Naive thymus-derived CD4-positive, alpha-beta T cell (primary cell): ENCODE results near the gene SETD1B. TPM values are rescaled to one million over a fixed set of nuclear protein-coding genes. Genes with fewer than 3 reads are reported as not detected.

ENCODE experiments used
- ATAC-seq: fragments of 150-1000 bp; cut with Tn5 transposase; 2 replicates; pipeline ENCODE4 v1.10.0; 2021; ENCODE audit warnings: mild to moderate bottlenecking, moderate library complexity
- CTCF ChIA-PET: fragments of 350-600 bp; sonication (Branson Sonifier 250); formaldehyde crosslinking; loops from one replicate; lab custom pipeline; 2021; ENCODE audit warnings: antibody characterized with exemption; lab: Charles Lee
- POLR2A ChIA-PET: fragments of 350-600 bp; sonication (Branson Sonifier 250); formaldehyde crosslinking; loops from one replicate; lab custom pipeline; 2021; ENCODE audit warnings: antibody characterized with exemption, inconsistent platforms; lab: Charles Lee
- DNase-seq, 9 donors: peaks; one replicate each; pipeline versions ENCODE4 v3.0.0 to v3.0.0-alpha.2; 2020 to 2022; ENCODE audit warnings: mixed read lengths in 1 of 9
- H3K27ac ChIP-seq: one replicate; pipeline ENCODE4 v1.7.0; 2013; ENCODE audit warnings: mild to moderate bottlenecking, low read depth, low read length, moderate library complexity
- H3K27me3 ChIP-seq, 2 donors: one replicate each; pipeline ENCODE4 v1.7.0; 2013; ENCODE audit warnings: low read length in 2 of 2, mild to moderate bottlenecking in 2 of 2, moderate library complexity in 2 of 2; ENCODE audit not compliant: control insufficient read depth in 2 of 2, insufficient read depth in 2 of 2
- H3K36me3 ChIP-seq, 3 experiments: 1 replicate in 2 of 3; 2 replicates in 1 of 3; pipeline ENCODE4 v1.7.0; 2013; ENCODE audit warnings: low read length in 3 of 3, mild to moderate bottlenecking in 3 of 3, moderate library complexity in 1 of 3; ENCODE audit not compliant: insufficient read depth in 3 of 3, control insufficient read depth in 2 of 3
- H3K4me1 ChIP-seq, 2 donors: one replicate each; pipeline ENCODE4 v1.7.0; 2013; ENCODE audit warnings: low read length in 2 of 2, mild to moderate bottlenecking in 2 of 2, moderate library complexity in 1 of 2; ENCODE audit not compliant: control insufficient read depth in 2 of 2, insufficient read depth in 2 of 2
- H3K4me3 ChIP-seq: 2 replicates; pipeline ENCODE4 v1.7.0; 2013; ENCODE audit warnings: mild to moderate bottlenecking, low read length
- H3K9me3 ChIP-seq, 3 experiments: 1 replicate in 2 of 3; 2 replicates in 1 of 3; pipeline ENCODE4 v1.7.0; 2013; ENCODE audit warnings: low read length in 3 of 3; ENCODE audit not compliant: control insufficient read depth in 2 of 3
- H3K27ac Mint-ChIP-seq, 9 donors: one replicate each; pipeline ENCODE4 v1.8.0; 2020 to 2022; ENCODE audit warnings: mixed read lengths in 9 of 9, mild to moderate bottlenecking in 8 of 9, moderate library complexity in 5 of 9, inconsistent platforms in 2 of 9
- H3K27me3 Mint-ChIP-seq, 5 donors: one replicate each; pipeline ENCODE4 v1.8.0; 2021 to 2022; ENCODE audit warnings: mixed read lengths in 5 of 5, mild to moderate bottlenecking in 1 of 5
- H3K36me3 Mint-ChIP-seq, 5 donors: one replicate each; pipeline ENCODE4 v1.8.0; 2020 to 2022; ENCODE audit warnings: mixed read lengths in 5 of 5, mild to moderate bottlenecking in 3 of 5, inconsistent platforms in 1 of 5
- H3K4me1 Mint-ChIP-seq, 7 donors: one replicate each; pipeline ENCODE4 v1.8.0; 2020 to 2022; ENCODE audit warnings: mixed read lengths in 7 of 7, mild to moderate bottlenecking in 3 of 7, inconsistent platforms in 1 of 7
- H3K4me3 Mint-ChIP-seq, 10 donors: one replicate each; pipeline ENCODE4 v1.8.0; 2020 to 2022; ENCODE audit warnings: mild to moderate bottlenecking in 10 of 10, mixed read lengths in 10 of 10, moderate library complexity in 6 of 10, inconsistent platforms in 2 of 10
- H3K9me3 Mint-ChIP-seq, 11 donors: one replicate each; pipeline ENCODE4 v1.8.0; 2020 to 2022; ENCODE audit warnings: mixed read lengths in 11 of 11, mild to moderate bottlenecking in 4 of 11, inconsistent platforms in 1 of 11, moderate library complexity in 1 of 11
- intact Hi-C, 2 donors: fragments of 100-400 bp; cut with micrococcal nuclease; formaldehyde crosslinking; loops; one replicate each; pipeline ENCODE4 v1.15.1; 2023
- polyA plus RNA-seq, 2 donors: library from polyadenylated mRNA; unstranded; fragments of 300-500 nt; fragmentation: Illumina TruSeq; gene quantifications; one replicate each; pipeline ENCODE4 v1.2.3, GENCODE V29; 2021
- total RNA-seq, 6 experiments: library from RNA in 5 of 6; stranded (reverse) in 5 of 6; gene quantifications; 1 replicate in 5 of 6; 2 replicates in 1 of 6; pipeline ENCODE4 v1.2.3 and lab custom pipeline; 2021 to 2026

SETD1B gene
- total and polyA plus RNA-seq, 7 experiments from 2014 or later, result 2.1 to 124 (median 77.7) TPM

DNA sequence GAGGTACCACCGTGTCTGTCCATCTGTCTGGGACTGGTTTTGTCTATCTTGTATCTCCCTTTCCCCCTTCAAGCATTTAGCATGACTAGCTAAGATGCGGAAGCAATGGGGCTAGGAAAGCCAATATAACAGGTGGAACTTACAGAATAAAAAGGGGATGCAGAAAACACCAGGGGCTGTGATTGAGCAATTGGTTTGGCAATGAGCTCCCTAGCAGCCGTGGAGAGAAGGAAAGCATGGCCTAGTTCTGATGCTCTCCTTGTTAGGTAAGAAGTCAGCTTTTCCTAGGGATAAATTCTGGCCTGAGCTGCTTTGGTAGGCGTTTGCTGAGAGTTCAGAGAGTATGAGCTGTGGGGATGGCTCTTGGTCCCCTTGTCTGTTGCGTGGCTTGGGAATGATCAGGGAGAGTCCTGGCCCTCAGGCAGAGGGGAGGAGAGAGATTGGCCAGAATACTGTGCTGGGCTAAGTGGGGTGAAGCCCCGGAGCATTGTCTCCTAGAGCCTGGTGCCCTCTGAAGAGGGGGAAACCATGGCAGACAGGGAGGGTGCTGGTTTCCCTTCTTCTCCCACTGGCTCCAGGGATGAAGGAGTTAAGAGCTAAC, 7.1 kb downstream of the SETD1B start:
- H3K27ac ChIP-seq, result peak overlapping the region; percentile 63
- POLR2A ChIA-PET, result interaction anchor here (0.6 to 28.5 kb wide), 15 partner anchors 9 to 1637 kb away, joined by 3 to 1941 read pairs (median 3); partner anchors contain the start of genes DIABLO, RHOF, RNF34 and SETD1B
- Mint-ChIP-seq H3K27ac (peak overlapping the region; percentile 32 to 92 (median 73)), H3K4me3 (peak overlapping the region; percentile 72 to 92 (median 82)), H3K36me3 (peaks cover 8 to 35% (median 14%) of the 10 kb centered on the region in 5 donors), H3K9me3 (peaks cover 0 to 2% (median 0%) of the 10 kb centered on the region in 11 donors), H3K4me1 (peaks cover 34 to 70% (median 46%) of the 10 kb centered on the region in 7 donors), H3K27me3 (no peaks in the 10 kb centered on the region)
- intact Hi-C loops, result loop anchor here in 1 of 2 donors (1.0 kb wide), 2 partner anchors 8 to 16 kb away; no protein-coding TSS in a partner anchor
- ATAC-seq, result no peak
- peak overlapping the region; percentile 74 for H3K4me3 ChIP-seq
- H3K27me3 ChIP-seq, result no peaks in the 10 kb centered on the region
- H3K4me1 ChIP-seq, result peaks cover 42 to 49% of the 10 kb centered on the region in 2 donors
- no peak for DNase-seq
- H3K36me3 ChIP-seq, result peaks cover 0 to 73% (median 14%) of the 10 kb centered on the region in 3 experiments
- CTCF ChIA-PET, result interaction anchor here (0.5 to 13.4 kb wide), 12 partner anchors 15 to 113 kb away, joined by 3 to 609 read pairs (median 4); partner anchors contain the start of gene RHOF
- no peaks in the 10 kb centered on the region for H3K9me3 ChIP-seq

DNA sequence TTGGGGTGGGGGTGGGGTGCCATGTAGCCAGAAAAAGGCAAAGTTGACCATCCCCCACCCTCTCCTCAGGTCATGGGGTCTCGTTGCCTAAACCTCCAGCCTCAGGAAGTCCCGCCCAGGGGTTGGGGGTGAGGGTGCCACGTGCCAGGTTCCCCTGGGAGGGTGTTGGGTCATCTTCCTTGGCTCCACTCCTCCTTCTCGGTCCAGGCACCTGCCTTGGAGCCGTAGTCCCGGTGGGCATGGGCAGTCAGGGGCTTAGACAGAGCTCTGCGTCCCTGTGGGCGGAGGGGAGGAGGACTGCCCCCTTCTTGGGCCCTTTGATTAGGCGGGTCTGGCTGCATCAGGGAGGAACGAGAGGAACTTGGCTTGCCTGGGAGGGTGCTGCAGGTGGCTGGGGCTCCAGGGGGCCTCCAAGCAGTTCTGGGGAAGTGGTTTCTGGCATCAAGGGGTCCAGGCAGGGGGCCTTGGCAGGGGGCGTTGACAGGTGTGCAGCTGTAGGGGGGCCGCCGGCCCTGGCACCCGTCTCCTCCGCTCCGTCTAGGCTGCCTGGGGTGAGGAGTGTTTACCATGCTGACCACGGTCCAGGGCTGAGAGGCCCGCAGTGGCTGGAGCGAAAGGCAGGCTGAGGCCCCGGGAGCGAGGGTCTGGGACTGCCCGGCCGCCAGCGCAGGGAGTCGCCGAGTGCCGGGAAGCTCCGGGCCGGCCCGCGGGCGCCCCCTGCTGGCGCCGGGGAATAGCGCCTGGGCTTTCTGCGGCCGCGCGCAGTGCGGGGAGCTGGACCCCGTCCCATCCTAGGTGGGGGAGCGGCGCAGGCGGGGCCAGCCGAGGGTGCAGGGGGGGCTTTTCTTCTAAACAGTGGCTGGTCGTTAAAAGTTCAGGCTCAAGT, 7.9 kb downstream of the SETD1B start:
- H3K27me3 ChIP-seq, result no peaks in the 10 kb centered on the region
- peak overlapping the region; percentile 23 to 92 (median 75) for H3K27ac Mint-ChIP-seq
- peak overlapping the region; percentile 74 for H3K4me3 ChIP-seq
- peaks cover 0 to 2% (median 0%) of the 10 kb centered on the region in 11 donors for H3K9me3 Mint-ChIP-seq
- no peaks in the 10 kb centered on the region for H3K9me3 ChIP-seq
- ChIA-PET CTCF (interaction anchor here (0.5 to 13.4 kb wide), 18 partner anchors 15 to 273 kb away, joined by 3 to 609 read pairs (median 4); partner anchors contain the start of genes PSMD9 and RHOF), POLR2A (interaction anchor here (0.6 to 28.5 kb wide), 17 partner anchors 9 to 1636 kb away, joined by 3 to 1941 read pairs (median 3); partner anchors contain the start of genes DIABLO, RHOF, RNF34 and SETD1B)
- intact Hi-C loops, result loop anchor here (1.0 to 2.0 kb wide), 6 partner anchors 8 to 114 kb away; no protein-coding TSS in a partner anchor
- peak overlapping the region; percentile 63 for H3K27ac ChIP-seq
- peaks cover 38 to 48% of the 10 kb centered on the region in 2 donors for H3K4me1 ChIP-seq
- H3K36me3 ChIP-seq, result peaks cover 0 to 77% (median 21%) of the 10 kb centered on the region in 3 experiments
- DNase-seq (peak in 8 of 9 donors; percentile 55 to 86 (median 75)), ATAC-seq (peak; percentile 92)
- H3K36me3 Mint-ChIP-seq, result peaks cover 5 to 34% (median 16%) of the 10 kb centered on the region in 5 donors
- no peaks in the 10 kb centered on the region for H3K27me3 Mint-ChIP-seq
- H3K4me3 Mint-ChIP-seq, result peak overlapping the region; percentile 75 to 92 (median 84)
- H3K4me1 Mint-ChIP-seq, result peaks cover 29 to 69% (median 47%) of the 10 kb centered on the region in 7 donors

DNA sequence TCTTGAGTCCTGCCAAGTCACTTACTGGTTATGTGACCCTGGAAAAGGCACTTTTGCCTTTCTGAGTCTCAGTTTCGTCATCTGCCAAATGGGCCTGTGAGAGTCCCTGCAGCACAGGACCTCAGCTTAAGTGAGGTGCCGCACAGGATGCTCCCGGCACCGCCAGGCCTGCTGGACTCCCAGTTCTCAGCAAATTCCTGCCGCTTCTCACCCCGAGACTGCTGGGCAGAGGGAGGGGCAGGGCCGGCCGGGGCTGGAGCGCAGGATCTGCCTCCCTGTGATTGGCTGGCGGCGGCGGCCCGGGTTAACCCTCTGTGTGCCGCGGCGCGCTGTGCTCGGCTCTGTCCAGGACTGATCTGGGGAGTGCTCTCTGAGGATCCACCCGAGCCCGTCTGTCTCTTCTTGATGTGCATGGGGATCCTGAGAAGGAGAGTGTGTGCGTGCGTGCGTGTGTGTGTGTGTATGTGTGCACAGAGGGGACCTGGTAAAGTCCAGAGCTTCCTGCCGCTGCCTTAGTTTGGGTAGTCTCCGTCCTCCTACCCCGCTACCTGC, 8.6 kb downstream of the SETD1B start:
- Histone ChIP-seq H3K27ac (peak overlapping the region; percentile 63), H3K4me3 (peak overlapping the region; percentile 74), H3K36me3 (peaks cover 0 to 84% (median 28%) of the 10 kb centered on the region in 3 experiments), H3K9me3 (no peaks in the 10 kb centered on the region), H3K27me3 (no peaks in the 10 kb centered on the region), H3K4me1 (peaks cover 31 to 42% of the 10 kb centered on the region in 2 donors)
- POLR2A ChIA-PET, result interaction anchor here (0.6 to 28.5 kb wide), 9 partner anchors 13 to 650 kb away, joined by 3 to 1941 read pairs (median 4); partner anchors contain the start of genes RHOF, RNF34, SETD1B and TMEM120B
- H3K4me3 Mint-ChIP-seq, result peak overlapping the region; percentile 75 to 92 (median 84)
- peak; percentile 62 for ATAC-seq
- H3K4me1 Mint-ChIP-seq, result peaks cover 29 to 62% (median 45%) of the 10 kb centered on the region in 7 donors
- no peaks in the 10 kb centered on the region for H3K27me3 Mint-ChIP-seq
- H3K27ac Mint-ChIP-seq, result peak overlapping the region in 7 of 9 donors; percentile 47 to 87 (median 69)
- CTCF ChIA-PET, result interaction anchor here (0.7 to 13.4 kb wide), 14 partner anchors 16 to 123 kb away, joined by 3 to 609 read pairs (median 4); partner anchors contain the start of genes PSMD9 and RHOF
- peaks cover 0 to 2% (median 0%) of the 10 kb centered on the region in 11 donors for H3K9me3 Mint-ChIP-seq
- peaks cover 5 to 35% (median 17%) of the 10 kb centered on the region in 5 donors for H3K36me3 Mint-ChIP-seq
- intact Hi-C loops, result loop anchor here (1.0 to 2.0 kb wide), 5 partner anchors 9 to 115 kb away; no protein-coding TSS in a partner anchor
- DNase-seq, result peak in 1 of 9 donors; percentile 61

DNA sequence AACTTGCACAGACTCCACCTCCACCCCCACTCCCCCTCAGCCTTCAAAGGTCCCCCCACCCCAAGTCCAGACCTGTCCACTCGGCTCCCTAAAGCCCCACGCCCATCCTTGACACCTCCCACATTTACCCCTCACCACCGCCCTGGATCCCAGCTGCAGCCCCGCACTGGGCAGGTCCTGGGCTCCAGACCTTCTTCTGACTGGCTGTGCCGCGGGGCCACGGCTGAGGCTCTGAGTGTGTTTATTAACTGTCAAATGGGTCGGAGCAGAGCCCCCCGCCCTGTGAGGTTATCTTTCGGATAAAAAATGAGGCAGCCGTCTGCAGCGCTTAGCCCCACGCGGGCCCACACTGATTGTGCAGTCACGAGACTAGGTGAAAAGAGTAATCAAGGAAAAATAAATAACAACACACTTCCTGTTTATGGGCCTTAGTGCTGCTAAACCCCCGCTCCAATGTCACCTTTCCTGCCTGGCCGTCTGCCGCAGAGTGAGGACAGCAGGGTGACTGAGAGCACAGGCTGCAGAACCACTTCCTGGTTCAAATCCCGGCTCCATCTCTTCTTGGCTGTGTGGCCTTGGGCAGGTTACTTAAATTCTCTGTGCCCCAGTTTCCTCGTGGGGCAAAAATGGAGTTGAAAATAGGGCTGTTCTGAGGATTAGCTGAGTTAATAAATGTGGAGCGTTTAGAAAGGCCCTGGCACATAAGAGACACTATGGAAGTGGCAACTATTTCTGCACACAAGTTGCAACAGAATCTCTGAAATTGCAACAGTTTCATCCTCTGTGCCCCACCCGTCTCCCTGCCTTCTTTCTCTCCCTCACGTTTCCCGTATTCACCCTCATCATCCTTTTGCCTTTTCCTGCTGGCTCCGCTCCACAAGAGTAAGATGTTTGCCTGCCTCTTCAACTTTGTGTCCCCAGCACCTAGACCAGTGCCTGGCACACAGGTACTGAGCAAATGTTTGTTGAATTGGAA, 9.4 kb downstream of the SETD1B start:
- Mint-ChIP-seq H3K27ac (peak overlapping the region; percentile 49 to 87 (median 75)), H3K4me3 (peak overlapping the region; percentile 78 to 92 (median 84)), H3K9me3 (peaks cover 0 to 2% (median 0%) of the 10 kb centered on the region in 11 donors), H3K36me3 (peaks cover 5 to 39% (median 19%) of the 10 kb centered on the region in 5 donors), H3K4me1 (peaks cover 28 to 58% (median 42%) of the 10 kb centered on the region in 7 donors), H3K27me3 (no peaks in the 10 kb centered on the region)
- Histone ChIP-seq H3K27ac (no peak overlapping the region), H3K4me1 (peaks cover 28 to 40% of the 10 kb centered on the region in 2 donors), H3K27me3 (no peaks in the 10 kb centered on the region), H3K4me3 (peak overlapping the region; percentile 74), H3K36me3 (peaks cover 7 to 88% (median 34%) of the 10 kb centered on the region in 3 experiments), H3K9me3 (no peaks in the 10 kb centered on the region)
- ChIA-PET POLR2A (interaction anchor here (0.6 to 28.5 kb wide), 5 partner anchors 12 to 650 kb away, joined by 3 to 1941 read pairs (median 5); partner anchors contain the start of genes RHOF and SETD1B), CTCF (interaction anchor here (1.0 to 13.4 kb wide), 5 partner anchors 17 to 123 kb away, joined by 3 to 609 read pairs (median 7); partner anchors contain the start of gene RHOF)
- intact Hi-C loops, result loop anchor here (1.0 to 2.0 kb wide), 5 partner anchors 10 to 116 kb away; no protein-coding TSS in a partner anchor
- no peak for DNase-seq
- ATAC-seq, result no peak

DNA sequence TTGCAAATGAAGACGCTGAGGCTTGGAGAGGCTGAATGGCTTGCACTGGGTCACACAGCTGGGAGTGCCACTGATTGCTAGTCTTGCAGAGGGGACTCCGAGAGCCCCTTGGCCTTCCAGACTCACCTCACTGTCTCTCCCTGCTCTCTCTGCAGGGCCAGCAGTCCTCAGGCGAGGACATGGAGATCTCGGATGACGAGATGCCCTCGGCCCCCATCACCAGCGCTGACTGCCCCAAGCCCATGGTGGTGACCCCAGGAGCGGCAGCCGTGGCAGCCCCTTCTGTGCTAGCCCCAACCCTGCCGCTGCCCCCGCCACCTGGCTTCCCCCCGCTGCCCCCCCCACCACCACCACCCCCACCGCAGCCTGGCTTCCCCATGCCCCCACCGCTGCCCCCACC, 10.1 kb downstream of the SETD1B start:
- H3K4me1 ChIP-seq, result peaks cover 28 to 33% of the 10 kb centered on the region in 2 donors
- H3K9me3 Mint-ChIP-seq, result peaks cover 0 to 2% (median 0%) of the 10 kb centered on the region in 11 donors
- no peak for ATAC-seq
- H3K4me3 ChIP-seq, result no peak overlapping the region
- peaks cover 28 to 51% (median 42%) of the 10 kb centered on the region in 7 donors for H3K4me1 Mint-ChIP-seq
- peaks cover 7 to 82% (median 31%) of the 10 kb centered on the region in 3 experiments for H3K36me3 ChIP-seq
- H3K36me3 Mint-ChIP-seq, result peaks cover 5 to 37% (median 19%) of the 10 kb centered on the region in 5 donors
- H3K27me3 Mint-ChIP-seq, result no peaks in the 10 kb centered on the region
- peak overlapping the region in 8 of 10 donors; percentile 78 to 92 (median 82) for H3K4me3 Mint-ChIP-seq
- H3K27me3 ChIP-seq, result no peaks in the 10 kb centered on the region
- no peak for DNase-seq
- peak overlapping the region in 1 of 9 donors; percentile 51 for H3K27ac Mint-ChIP-seq
- POLR2A ChIA-PET, result interaction anchor here (2.6 to 28.5 kb wide), 2 partner anchors 11 to 26 kb away, joined by 10 to 1941 read pairs; partner anchors contain the start of genes RHOF and SETD1B
- H3K27ac ChIP-seq, result no peak overlapping the region
- CTCF ChIA-PET, result interaction anchor here (13.4 kb wide), 1 partner anchor 18 kb away, joined by 609 read pairs; the partner anchor contains the start of gene RHOF
- intact Hi-C loops, result loop anchor here in 1 of 2 donors (2.0 kb wide), 1 partner anchor 25 kb away; no protein-coding TSS in a partner anchor
- no peaks in the 10 kb centered on the region for H3K9me3 ChIP-seq
